Epithelial cell of prostate (primary cell): Measurements from ENCODE around the gene ZNF565.
"Not testable (repeated sequence)": the region's sequence is repeated elsewhere in the genome, so short reads cannot be mapped to it uniquely, and the experiment has no call there.

Experiments used
- DNase-seq: peaks from one replicate; pipeline ENCODE4 v3.0.0-alpha.2; 2011; ENCODE audit warnings: low read depth, low spot score
- H3K27ac ChIP-seq: fragments of 450-650 bp; 2 replicates; pipeline ENCODE4 v1.5.1; 2017; ENCODE audit warnings: mild to moderate bottlenecking

The ZNF565 gene

GRCh38 chr19:36214386-36215275, at the start of gene ZNF565, which contains the start of gene ZNF146:
TSS of gene ZNF565 (minus strand) at chr19:36214665. CDS start at chr19:36201985, 12,680 bp downstream.
TSS of gene ZNF146 (plus strand) at chr19:36215106. CDS start at chr19:36236441, 21,335 bp downstream.
- peak within 1 kb of the TSS; percentile 87 for H3K27ac ChIP-seq
- DNase-seq, result peak; percentile 91

GRCh38 chr19:36259211-36259610, 44.7 kb upstream of the ZNF565 start:
- no peak for DNase-seq
- no peak overlapping the region for H3K27ac ChIP-seq

- no peak for DNase-seq
- no peak overlapping the region for H3K27ac ChIP-seq
Observed at GRCh38 chr19:36258028-36258875, 43.8 kb upstream of the ZNF565 start.

GRCh38 chr19:36257520-36257876, 43.0 kb upstream of the ZNF565 start:
- no peak for DNase-seq
- H3K27ac ChIP-seq, result no peak overlapping the region

GRCh38 chr19:36256853-36257519, 42.5 kb upstream of the ZNF565 start:
- DNase-seq, result no peak
- no peak overlapping the region for H3K27ac ChIP-seq

- DNase-seq, result no peak
- H3K27ac ChIP-seq, result no peak overlapping the region
Observed at GRCh38 chr19:36256064-36256463, 41.6 kb upstream of the ZNF565 start.

- no peak overlapping the region for H3K27ac ChIP-seq
- DNase-seq, result no peak
Observed at GRCh38 chr19:36255316-36255715, 40.9 kb upstream of the ZNF565 start.

- no peak overlapping the region for H3K27ac ChIP-seq
- DNase-seq, result no peak
Observed at GRCh38 chr19:36254848-36255247, 40.4 kb upstream of the ZNF565 start.

- no peak overlapping the region for H3K27ac ChIP-seq
- DNase-seq, result no peak
Observed at GRCh38 chr19:36252047-36252446, 37.6 kb upstream of the ZNF565 start.

GRCh38 chr19:36246006-36246481, 31.6 kb upstream of the ZNF565 start:
- no peak overlapping the region for H3K27ac ChIP-seq
- DNase-seq, result peak; percentile 14

GRCh38 chr19:36245210-36246005, 30.9 kb upstream of the ZNF565 start:
- no peak for DNase-seq

GRCh38 chr19:36244066-36244465, 29.6 kb upstream of the ZNF565 start:
- no peak for DNase-seq
- no peak overlapping the region for H3K27ac ChIP-seq

More at GRCh38 chr19:36245210-36246005, 30.9 kb upstream of the ZNF565 start:
- no peak overlapping the region for H3K27ac ChIP-seq

- no peak for DNase-seq
- no peak overlapping the region for H3K27ac ChIP-seq
Observed at GRCh38 chr19:36236946-36237310, 22.5 kb upstream of the ZNF565 start.

GRCh38 chr19:36236304-36236945, 22.0 kb upstream of the ZNF565 start:
- no peak for DNase-seq

GRCh38 chr19:36233626-36234025, 19.2 kb upstream of the ZNF565 start:
- H3K27ac ChIP-seq, DNase-seq: not testable (repeated sequence)

More at GRCh38 chr19:36236304-36236945, 22.0 kb upstream of the ZNF565 start:
- no peak overlapping the region for H3K27ac ChIP-seq

GRCh38 chr19:36225219-36225892, 10.9 kb upstream of the ZNF565 start:
- no peak for DNase-seq
- H3K27ac ChIP-seq, result peak overlapping the region; percentile 4

GRCh38 chr19:36222503-36222902, 8.0 kb upstream of the ZNF565 start:
- DNase-seq, result no peak
- no peak overlapping the region for H3K27ac ChIP-seq

- DNase-seq, result no peak
- H3K27ac ChIP-seq, result no peak overlapping the region
Observed at GRCh38 chr19:36221474-36221873, 7.0 kb upstream of the ZNF565 start.
